ENCODE results near the gene TIMD4. TPM values are rescaled to one million over a fixed set of nuclear protein-coding genes. Genes with fewer than 3 reads are reported as not detected.

TIMD4 gene
- total RNA-seq, 4 donors from 2014 or later: 2.2 to 3.6 (median 2.6) TPM; not detected in 1

GRCh38 chr5:156907667-156908066 lies 55.4 kb downstream of the TIMD4 start:
- TF ChIP-seq CTCF (IDR thresholded peaks at IDR 0.05; ENCODE audit: low read depth): no peak

GRCh38 chr5:156906807-156907206 lies 56.2 kb downstream of the TIMD4 start:
- TF ChIP-seq CTCF (IDR thresholded peaks at IDR 0.05; ENCODE audit: low read depth): no peak

GRCh38 chr5:156896546-156896945 lies 66.5 kb downstream of the TIMD4 start:
- no peak for TF ChIP-seq CTCF (IDR thresholded peaks at IDR 0.05; ENCODE audit: low read depth)

- no peak for TF ChIP-seq CTCF (IDR thresholded peaks at IDR 0.05; ENCODE audit: low read depth)
These were observed 69.5 kb downstream of the TIMD4 start for GRCh38 chr5:156893517-156893916.

GRCh38 chr5:156892864-156893263 lies 70.2 kb downstream of the TIMD4 start:
- TF ChIP-seq CTCF (IDR thresholded peaks at IDR 0.05; ENCODE audit: low read depth): no peak

- TF ChIP-seq CTCF (IDR thresholded peaks at IDR 0.05; ENCODE audit: low read depth): no peak
These were observed 70.8 kb downstream of the TIMD4 start for GRCh38 chr5:156892223-156892622.

- no peak for TF ChIP-seq CTCF (IDR thresholded peaks at IDR 0.05; ENCODE audit: low read depth)
These were observed 74.5 kb downstream of the TIMD4 start for GRCh38 chr5:156888520-156888919.
